GM12878 (cell line): ENCODE data around the gene GUCA2A. TPM values are rescaled to one million over a fixed set of nuclear protein-coding genes. Genes with fewer than 3 reads are reported as not detected.

Source experiments
- ATAC-seq: fragments of 200-7000 bp; cut with Tn5 transposase; 3 replicates; pipeline ENCODE4 v1.9.1; 2020; ENCODE audit warnings: mild to moderate bottlenecking, moderate library complexity
- BruUV-seq: library from RNA; stranded (reverse); fragments of 400-500 nt; replicated peaks from 2 replicates; lab custom pipeline; 2021; lab: Mats Ljungman, UMichigan
- CTCF ChIA-PET: fragments of 300-600 bp; sonication (Branson Sonifier 250); formaldehyde crosslinking; extraction: SDS; loops from one replicate; lab custom pipeline; 2021; ENCODE audit warnings: inconsistent platforms; lab: Yijun Ruan, JAX
- POLR2A ChIA-PET: fragments of 350-600 bp; formaldehyde crosslinking; extraction: SDS; loops from one replicate; lab custom pipeline; 2021; ENCODE audit warnings: inconsistent platforms; lab: Charles Lee
- RAD21 ChIA-PET: fragments of 300-600 bp; sonication (Branson Sonifier 250); formaldehyde crosslinking; loops from one replicate; lab custom pipeline; 2023; ENCODE audit warnings: antibody characterized with exemption; ENCODE audit not compliant: unreplicated experiment; lab: Charles Lee
- SMC1A ChIA-PET: fragments of 300-600 bp; sonication (Branson Sonifier 250); formaldehyde crosslinking; loops from one replicate; lab custom pipeline; 2023; ENCODE audit not compliant: unreplicated experiment, uncharacterized antibody; lab: Charles Lee
- DNase-seq: peaks from one replicate; pipeline ENCODE4 v3.0.0-alpha.2; 2011; ENCODE audit warnings: low read depth, low spot score
- FAIRE-seq: peaks from 3 replicates; lab custom pipeline; 2011; peaks lifted over from hg19 to GRCh38; lab: Jason Lieb, UNC
- H2AFZ ChIP-seq: 2 replicates; pipeline ENCODE4 v1.6.0; 2011; ENCODE audit warnings: low read depth, low read length, control low read depth; ENCODE audit not compliant: control insufficient read depth
- H3K27ac ChIP-seq: 2 replicates; pipeline ENCODE4 v1.5.1; 2011; ENCODE audit warnings: control low read depth; ENCODE audit not compliant: control insufficient read depth, insufficient read depth
- H3K27me3 ChIP-seq, 2 experiments: replicated peaks in 1 of 2; 2 replicates each; pipeline versions ENCODE4 v1.6.0 to v1.6.1; 2011; ENCODE audit warnings: low read length in 1 of 2; ENCODE audit not compliant: control insufficient read depth in 2 of 2, insufficient read depth in 2 of 2
- H3K36me3 ChIP-seq, 2 experiments: 2 replicates each; pipeline ENCODE4 v1.5.1; 2011; ENCODE audit warnings: low read length in 1 of 2; ENCODE audit not compliant: control insufficient read depth in 2 of 2, insufficient read depth in 2 of 2
- H3K4me1 ChIP-seq: 2 replicates; pipeline ENCODE4 v1.6.1; 2011; ENCODE audit warnings: mild to moderate bottlenecking, low read length, moderate library complexity, mixed read lengths; ENCODE audit not compliant: control insufficient read depth, insufficient read depth
- H3K4me2 ChIP-seq: 2 replicates; pipeline ENCODE4 v1.6.0; 2011; ENCODE audit warnings: control low read depth; ENCODE audit not compliant: control insufficient read depth, insufficient read depth
- H3K4me3 ChIP-seq: fragments of 200-600 bp; sonication (generic); 2 replicates; pipeline ENCODE4 v1.5.1; 2016
- H3K79me2 ChIP-seq: 2 replicates; pipeline ENCODE4 v1.6.0; 2011; ENCODE audit warnings: low read length; ENCODE audit not compliant: control insufficient read depth, insufficient read depth
- H3K9ac ChIP-seq: 2 replicates; pipeline ENCODE4 v1.8.0; 2011; ENCODE audit warnings: low read length, control low read depth, mixed read lengths; ENCODE audit not compliant: control insufficient read depth, insufficient read depth
- H3K9me3 ChIP-seq: replicated peaks from 3 replicates; pipeline ENCODE4 v1.5.1; 2011; ENCODE audit warnings: mild to moderate bottlenecking, low read length; ENCODE audit not compliant: control insufficient read depth, insufficient read depth
- H4K20me1 ChIP-seq: 2 replicates; pipeline ENCODE4 v1.6.0; 2011; ENCODE audit not compliant: control insufficient read depth, insufficient read depth
- HDAC6 ChIP-seq: fragments of 200-600 bp; sonication (generic); IDR thresholded peaks from one replicate; pipeline ENCODE4 v1.8.0; 2017; ENCODE audit warnings: antibody characterized with exemption; ENCODE audit not compliant: unreplicated experiment
- PAX5 ChIP-seq: IDR thresholded peaks from 2 replicates; pipeline ENCODE4 v1.6.1; 2011; ENCODE audit warnings: low read depth, low read length, borderline replicate concordance
- TARDBP ChIP-seq: IDR thresholded peaks from 2 replicates; pipeline ENCODE4 v1.6.1; 2016; ENCODE audit warnings: borderline replicate concordance
- ZNF384 ChIP-seq: IDR thresholded peaks from 2 replicates; pipeline ENCODE4 v1.6.1; 2012; ENCODE audit warnings: low read depth, mild to moderate bottlenecking, low read length, improper control_type of control experiment, borderline replicate concordance
- WGBS: methylation state at CpG from one replicate; pipeline ENCODE4 v1.1.6; 2016; ENCODE audit warnings: low lambda C conversion rate; ENCODE audit not compliant: insufficient replicate concordance, insufficient coverage; ENCODE audit errors: missing lambda C conversion rate; 5-methylcytosine and 5-hydroxymethylcytosine counted together
- in situ Hi-C: fragments of 300-500 bp; cut with MboI; formaldehyde crosslinking; loops from 9 replicates; pipeline ENCODE4 v1.14.3; 2018; ENCODE audit warnings: mixed read lengths
- intact Hi-C: fragments of 100-400 bp; cut with micrococcal nuclease; formaldehyde crosslinking; loops from one replicate; pipeline ENCODE4 v1.14.2; 2022; ENCODE audit not compliant: unreplicated experiment
- polyA plus RNA-seq, 11 experiments: library from polyadenylated mRNA; depleted of rRNA in 4 of 11; unstranded in 6 of 11; stranded (reverse) in 5 of 11; fragments of >200 nt; fragmentation: Nextera tagmentation in 4 of 11; fragmentation: Illumina TruSeq in 1 of 11; extraction: Ambion mirVana in 4 of 11; extraction: Trizol in 1 of 11; gene quantifications; 1 replicate in 1 of 11; 2 replicates in 10 of 11; pipeline versions ENCODE4 v1.2.1 to v1.2.3, GENCODE V29; 2011 to 2016; ENCODE audit warnings: inconsistent platforms in 2 of 11, missing spikeins in 2 of 11, low read depth in 1 of 11
- total RNA-seq, 4 experiments: library from RNA; depleted of rRNA in 3 of 4; stranded (reverse); fragments of >200 nt in 3 of 4; fragmentation: Illumina TruSeq in 1 of 4; extraction: Trizol in 1 of 4; gene quantifications; 2 replicates each; pipeline versions ENCODE4 v1.2.1 to v1.2.3, GENCODE V29; 2013 to 2021
- TF ChIP-seq, protein P1 (sequence below): IDR thresholded peaks from 2 replicates; pipeline ENCODE4 v1.6.1; 2011; ENCODE audit warnings: borderline replicate concordance, low read depth, mild to moderate bottlenecking, moderate library complexity, low read length; ENCODE audit not compliant: insufficient read depth, poor library complexity, severe bottlenecking
- TF ChIP-seq, protein P2 (sequence below): fragments of 450-650 bp; formaldehyde crosslinking; IDR thresholded peaks from 2 replicates; pipeline ENCODE4 v1.4.0; 2022; ENCODE audit warnings: mild to moderate bottlenecking, moderate library complexity

Gene GUCA2A
- total and polyA plus RNA-seq, 10 of the 15 experiments (the other 5 are each of a cell fraction or from before 2014, with no cell fraction given) = not detected

DNA sequence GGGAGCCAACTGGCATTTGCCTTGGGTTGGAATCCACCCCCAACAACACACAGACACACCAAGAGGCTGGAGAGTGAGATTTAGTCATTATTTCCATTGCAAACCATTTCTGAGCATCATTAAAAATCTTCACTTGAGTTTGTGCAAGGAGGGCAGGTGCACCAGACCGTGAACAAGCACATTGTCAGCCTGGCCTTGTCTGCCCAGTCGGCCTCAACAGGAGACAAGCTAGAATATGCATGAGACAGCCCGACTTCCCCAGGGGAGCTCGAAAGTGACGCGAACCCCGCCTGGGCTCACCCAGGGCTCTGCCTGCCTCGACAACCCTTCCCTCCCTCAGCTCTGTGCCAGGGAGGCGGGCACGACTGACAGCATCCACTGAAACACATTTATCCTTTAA is 26.8 kb downstream of the GUCA2A start:
- CTCF ChIA-PET = interaction anchor here (1.1 to 1.5 kb wide), 3 partner anchors 9 to 66 kb away, joined by 3 to 4 read pairs (median 3); no protein-coding TSS in a partner anchor

More for the DNA sequence above, 26.8 kb downstream of the GUCA2A start:
- no peak for FAIRE-seq
- H3K79me2 ChIP-seq = no peaks in the 10 kb centered on the region
- H4K20me1 ChIP-seq = peaks cover 2% of the 10 kb centered on the region; the same call in 1 of the 2 replicates
- H3K36me3 ChIP-seq = no peaks in the 10 kb centered on the region
- no peak overlapping the region for H3K9ac ChIP-seq
- ATAC-seq = peak; percentile 84
- SMC1A ChIA-PET = interaction anchor here (0.6 kb wide), 1 partner anchor 98 kb away, joined by 3 read pairs; no protein-coding TSS in a partner anchor
- no peak for DNase-seq
- no peak overlapping the region for H3K4me2 ChIP-seq
- TF ChIP-seq HDAC6 (no peak), PAX5 (peak; percentile 81), TARDBP (no peak), ZNF384 (no peak)
- TF ChIP-seq, protein P1, sequence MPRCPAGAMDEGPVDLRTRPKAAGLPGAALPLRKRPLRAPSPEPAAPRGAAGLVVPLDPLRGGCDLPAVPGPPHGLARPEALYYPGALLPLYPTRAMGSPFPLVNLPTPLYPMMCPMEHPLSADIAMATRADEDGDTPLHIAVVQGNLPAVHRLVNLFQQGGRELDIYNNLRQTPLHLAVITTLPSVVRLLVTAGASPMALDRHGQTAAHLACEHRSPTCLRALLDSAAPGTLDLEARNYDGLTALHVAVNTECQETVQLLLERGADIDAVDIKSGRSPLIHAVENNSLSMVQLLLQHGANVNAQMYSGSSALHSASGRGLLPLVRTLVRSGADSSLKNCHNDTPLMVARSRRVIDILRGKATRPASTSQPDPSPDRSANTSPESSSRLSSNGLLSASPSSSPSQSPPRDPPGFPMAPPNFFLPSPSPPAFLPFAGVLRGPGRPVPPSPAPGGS = no peak
- TF ChIP-seq, protein P2, sequence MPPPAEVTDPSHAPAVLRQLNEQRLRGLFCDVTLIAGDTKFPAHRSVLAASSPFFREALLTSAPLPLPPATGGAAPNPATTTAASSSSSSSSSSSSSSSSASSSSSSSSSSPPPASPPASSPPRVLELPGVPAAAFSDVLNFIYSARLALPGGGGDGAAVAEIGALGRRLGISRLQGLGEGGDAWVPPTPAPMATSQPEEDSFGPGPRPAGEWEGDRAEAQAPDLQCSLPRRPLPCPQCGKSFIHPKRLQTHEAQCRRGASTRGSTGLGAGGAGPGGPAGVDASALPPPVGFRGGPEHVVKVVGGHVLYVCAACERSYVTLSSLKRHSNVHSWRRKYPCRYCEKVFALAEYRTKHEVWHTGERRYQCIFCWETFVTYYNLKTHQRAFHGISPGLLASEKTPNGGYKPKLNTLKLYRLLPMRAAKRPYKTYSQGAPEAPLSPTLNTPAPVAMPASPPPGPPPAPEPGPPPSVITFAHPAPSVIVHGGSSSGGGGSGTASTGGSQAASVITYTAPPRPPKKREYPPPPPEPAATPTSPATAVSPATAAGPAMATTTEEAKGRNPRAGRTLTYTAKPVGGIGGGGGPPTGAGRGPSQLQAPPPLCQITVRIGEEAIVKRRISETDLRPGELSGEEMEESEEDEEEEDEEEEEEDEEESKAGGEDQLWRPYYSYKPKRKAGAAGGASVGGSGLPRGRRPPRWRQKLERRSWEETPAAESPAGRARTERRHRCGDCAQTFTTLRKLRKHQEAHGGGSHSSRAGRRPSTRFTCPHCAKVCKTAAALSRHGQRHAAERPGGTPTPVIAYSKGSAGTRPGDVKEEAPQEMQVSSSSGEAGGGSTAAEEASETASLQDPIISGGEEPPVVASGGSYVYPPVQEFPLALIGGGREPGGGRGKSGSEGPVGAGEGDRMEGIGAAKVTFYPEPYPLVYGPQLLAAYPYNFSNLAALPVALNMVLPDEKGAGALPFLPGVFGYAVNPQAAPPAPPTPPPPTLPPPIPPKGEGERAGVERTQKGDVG (CRISPR knock-in tag) = no peak
- TF ChIP-seq, all 136 proteins: peak for 1
- H2AFZ ChIP-seq = no peak overlapping the region
- no peak overlapping the region for H3K27ac ChIP-seq
- 1% methylated on average over 10 of the region's 10 CpGs for WGBS
- in situ Hi-C loops (no loop called here), intact Hi-C loops (no loop called here)
- no peak overlapping the region for H3K4me3 ChIP-seq
- ChIA-PET RAD21 (interaction anchor here (0.7 kb wide), 1 partner anchor 564 kb away, joined by 3 read pairs; no protein-coding TSS in a partner anchor), POLR2A (no interaction called here)
- BruUV-seq = no TSS peak
- no peaks in the 10 kb centered on the region for H3K4me1 ChIP-seq
- H3K9me3 ChIP-seq = no peaks in the 10 kb centered on the region
- H3K27me3 ChIP-seq = no peaks in the 10 kb centered on the region; a peak in 1 of 4 replicates
